Measurements from ENCODE around the gene STUM. TPM values are rescaled to one million over a fixed set of nuclear protein-coding genes. Genes with fewer than 3 reads are reported as not detected.

Gene STUM
- total RNA-seq, 6 donors from 2014 or later, result under 0.01 to 0.98 (median 0.20) TPM; not detected in 1

DNA sequence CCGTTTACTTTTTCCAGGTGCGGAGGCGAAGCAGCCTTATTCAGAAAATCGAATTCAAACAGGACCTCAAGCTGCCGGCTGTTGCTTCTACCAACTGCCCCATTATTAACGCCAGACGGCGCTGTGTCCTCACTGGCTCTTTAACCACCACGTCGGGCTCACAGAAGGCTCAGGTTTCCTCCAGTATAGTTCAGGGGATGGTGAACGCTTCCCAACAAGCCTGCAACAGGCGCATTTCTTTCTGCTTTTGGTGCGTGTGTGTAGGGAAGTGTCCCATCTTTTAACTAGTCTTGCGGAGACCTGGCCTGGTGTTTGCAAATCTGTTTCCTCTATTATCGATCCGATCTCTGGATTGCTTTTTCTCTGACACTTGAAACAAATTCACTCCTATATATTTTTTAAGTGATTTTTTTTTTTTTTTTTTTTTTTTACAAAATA, 791 bp upstream of the STUM start:
- peak in 1 of 2 donors; percentile 84 for DNase-seq

GRCh38 chr1:226549094-226549936, 751 bp downstream of the STUM start:
- H3K27ac ChIP-seq, result peak overlapping the region in 1 of 4 donors; percentile 16
- peak in 1 of 2 donors; percentile 25 for ATAC-seq (ENCODE audit: low FRiP score in 2 of 2)
- DNase-seq, result peak in 1 of 2 donors; percentile 82

More for the DNA sequence above, 791 bp upstream of the STUM start:
- no peak overlapping the region for H3K27ac ChIP-seq
- H3K4me3 ChIP-seq, result peak overlapping the region in 1 of 4 donors; percentile 39
- TF ChIP-seq POLR2A (IDR thresholded peaks at IDR 0.05) (no peak), POLR2AphosphoS5 (IDR thresholded peaks at IDR 0.05) (no peak), CTCF (IDR thresholded peaks at IDR 0.05) (peak; percentile 49 to 77 (median 72)), EP300 (IDR thresholded peaks at IDR 0.05) (no peak)
- WGBS, 2 donors, result 4 to 5% methylated on average over 16 of the region's 16 CpGs
- peak; percentile 84 to 89 for ATAC-seq (ENCODE audit: low FRiP score in 2 of 2)
- no peaks in the 10 kb centered on the region for H3K36me3 ChIP-seq
- H3K9me3 ChIP-seq, result no peaks in the 10 kb centered on the region
- peaks cover 0 to 18% (median 10%) of the 10 kb centered on the region in 4 donors for H3K27me3 ChIP-seq
- peaks cover 25 to 34% (median 26%) of the 10 kb centered on the region in 4 donors for H3K4me1 ChIP-seq

GRCh38 chr1:226549937-226550671, 1.5 kb downstream of the STUM start:
- Histone ChIP-seq H3K27me3 (peaks cover 0 to 18% (median 10%) of the 10 kb centered on the region in 4 donors), H3K9me3 (no peaks in the 10 kb centered on the region), H3K4me3 (peak overlapping the region in 3 of 4 donors; percentile 39 to 54 (median 50)), H3K27ac (peak overlapping the region in 1 of 4 donors; percentile 16), H3K36me3 (no peaks in the 10 kb centered on the region), H3K4me1 (peaks cover 24 to 29% (median 25%) of the 10 kb centered on the region in 4 donors)
- DNase-seq, result peak in 1 of 2 donors; percentile 70
- WGBS, 2 donors, result 14 to 38% methylated on average over 8 to 21 of the region's 21 CpGs
- peak in 1 of 2 donors; percentile 12 for ATAC-seq (ENCODE audit: low FRiP score in 2 of 2)
- no peak for TF ChIP-seq POLR2AphosphoS5 (IDR thresholded peaks at IDR 0.05)
- no peak for TF ChIP-seq EP300 (IDR thresholded peaks at IDR 0.05)
- TF ChIP-seq CTCF (IDR thresholded peaks at IDR 0.05), result no peak
- TF ChIP-seq POLR2A (IDR thresholded peaks at IDR 0.05), result no peak

More at GRCh38 chr1:226549094-226549936, 751 bp downstream of the STUM start:
- H3K27me3 ChIP-seq, result peaks cover 0 to 18% (median 10%) of the 10 kb centered on the region in 4 donors
- no peaks in the 10 kb centered on the region for H3K36me3 ChIP-seq
- no peaks in the 10 kb centered on the region for H3K9me3 ChIP-seq
- H3K4me1 ChIP-seq, result peaks cover 24 to 29% (median 25%) of the 10 kb centered on the region in 4 donors
- WGBS, 2 donors, result 0 to 1% methylated on average over 22 to 64 of the region's 73 CpGs
- peak overlapping the region; percentile 22 to 54 (median 44) for H3K4me3 ChIP-seq
- TF ChIP-seq EP300 (IDR thresholded peaks at IDR 0.05) (no peak), POLR2A (IDR thresholded peaks at IDR 0.05) (no peak), POLR2AphosphoS5 (IDR thresholded peaks at IDR 0.05) (no peak), CTCF (IDR thresholded peaks at IDR 0.05) (no peak)

GRCh38 chr1:226550672-226551041, 2.1 kb downstream of the STUM start:
- Histone ChIP-seq H3K9me3 (no peaks in the 10 kb centered on the region), H3K36me3 (no peaks in the 10 kb centered on the region), H3K27me3 (peaks cover 0 to 18% (median 10%) of the 10 kb centered on the region in 4 donors), H3K4me1 (peaks cover 24 to 29% (median 25%) of the 10 kb centered on the region in 4 donors), H3K27ac (no peak overlapping the region), H3K4me3 (no peak overlapping the region)
- 83 to 95% methylated on average over 5 of the region's 5 CpGs for WGBS, 2 donors
- DNase-seq (no peak), ATAC-seq (ENCODE audit: low FRiP score in 2 of 2) (no peak)
- TF ChIP-seq POLR2A (IDR thresholded peaks at IDR 0.05), result no peak
- TF ChIP-seq EP300 (IDR thresholded peaks at IDR 0.05), result no peak
- no peak for TF ChIP-seq POLR2AphosphoS5 (IDR thresholded peaks at IDR 0.05)
- TF ChIP-seq CTCF (IDR thresholded peaks at IDR 0.05), result no peak

Data from upper lobe of left lung (tissue), 6 donors.